Measurements from ENCODE around the gene SERPINA3. TPM values are rescaled to one million over a fixed set of nuclear protein-coding genes. Genes with fewer than 3 reads are reported as not detected.
"Not testable (repeated sequence)": the region's sequence is repeated elsewhere in the genome, so short reads cannot be mapped to it uniquely, and the experiment has no call there.

The SERPINA3 gene
- total RNA-seq, 2 experiments from 2014 or later = not detected

DNA sequence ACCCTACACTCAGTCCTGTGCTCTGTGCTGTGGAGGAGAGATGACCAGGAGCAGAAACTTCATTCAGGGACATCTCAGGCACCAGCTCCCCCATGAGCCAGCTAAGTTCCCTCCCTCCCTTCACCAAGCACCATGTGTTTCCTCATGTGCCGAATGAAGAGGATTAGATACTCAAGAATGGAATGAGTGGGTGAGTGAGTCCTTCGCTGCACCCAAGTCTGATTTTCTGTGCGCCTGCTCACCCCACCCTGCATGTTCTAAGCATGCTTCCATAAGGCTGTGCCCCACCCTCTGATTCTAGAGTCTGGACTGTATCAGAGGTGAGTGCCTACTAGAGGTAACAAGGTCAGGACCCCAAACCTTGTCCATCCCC is 18.8 kb upstream of the SERPINA3 start:
- no peaks in the 10 kb centered on the region for H3K27me3 Mint-ChIP-seq
- no peak overlapping the region for H3K27ac Mint-ChIP-seq
- no peaks in the 10 kb centered on the region for H3K9me3 Mint-ChIP-seq
- H3K4me3 Mint-ChIP-seq = no peak overlapping the region
- DNase-seq (no peak), ATAC-seq (ENCODE audit: low read depth) (no peak)
- no peaks in the 10 kb centered on the region for H3K36me3 Mint-ChIP-seq
- POLR2A ChIA-PET = no interaction called here
- H3K4me1 Mint-ChIP-seq = no peaks in the 10 kb centered on the region

DNA sequence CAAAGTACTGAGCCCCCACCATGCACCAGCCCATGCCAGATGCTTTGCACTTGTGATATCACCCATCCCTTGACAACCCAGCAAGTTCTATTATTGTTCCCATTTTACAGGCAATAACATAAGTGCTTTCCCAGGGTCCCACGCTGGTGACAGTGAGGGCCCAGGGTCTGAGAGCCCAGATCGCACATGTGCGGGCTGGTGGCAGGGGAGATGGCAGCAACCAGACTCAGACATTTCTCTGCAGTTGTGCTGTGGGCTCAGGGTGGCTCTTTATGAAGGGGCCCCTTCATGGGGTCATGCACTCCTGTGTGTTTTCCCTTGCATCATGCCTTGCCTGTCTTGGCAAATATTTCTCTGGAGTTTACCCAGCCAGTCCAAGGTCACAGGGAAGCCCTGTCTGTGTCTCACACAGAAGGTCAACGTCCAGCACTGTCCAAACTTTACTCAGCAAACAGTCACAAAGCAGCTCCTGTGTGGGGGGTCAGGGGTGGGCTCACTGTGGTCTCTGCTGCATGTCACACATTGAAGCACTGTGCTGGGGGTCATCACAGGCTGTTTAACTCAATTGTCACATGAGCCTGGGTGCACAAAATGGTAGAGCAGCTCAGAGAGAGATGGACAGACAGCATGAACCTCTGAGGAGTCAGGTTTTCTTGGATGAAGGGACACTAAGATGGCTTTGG is 18.3 kb upstream of the SERPINA3 start:
- Mint-ChIP-seq H3K9me3 (no peaks in the 10 kb centered on the region), H3K36me3 (no peaks in the 10 kb centered on the region), H3K27me3 (no peaks in the 10 kb centered on the region), H3K4me3 (no peak overlapping the region), H3K4me1 (no peaks in the 10 kb centered on the region), H3K27ac (no peak overlapping the region)
- no peak for ATAC-seq (ENCODE audit: low read depth)
- POLR2A ChIA-PET = no interaction called here
- no peak for DNase-seq

DNA sequence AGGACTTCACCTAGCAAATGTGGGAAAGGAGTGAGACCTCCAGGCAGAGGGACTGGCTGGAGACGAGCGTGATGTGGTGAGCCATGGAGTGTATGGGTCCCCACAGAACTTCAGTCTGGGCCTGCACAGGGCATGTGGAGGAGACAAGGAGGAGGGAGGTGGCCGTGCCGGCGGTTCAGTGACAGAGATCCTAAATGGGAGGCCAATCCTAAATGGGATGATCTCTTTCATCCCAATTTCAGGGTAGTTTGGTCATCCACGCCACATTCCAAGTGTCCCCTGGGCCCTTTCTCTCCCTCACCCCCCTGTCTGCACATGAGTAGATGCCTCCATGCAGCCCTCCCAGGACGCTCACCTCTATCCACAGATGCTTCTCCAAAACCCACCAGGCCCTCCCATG is 17.8 kb upstream of the SERPINA3 start:
- POLR2A ChIA-PET = no interaction called here
- no peak for ATAC-seq (ENCODE audit: low read depth)
- H3K27ac Mint-ChIP-seq = no peak overlapping the region
- no peak overlapping the region for H3K4me3 Mint-ChIP-seq
- no peaks in the 10 kb centered on the region for H3K36me3 Mint-ChIP-seq
- no peak for DNase-seq
- H3K27me3 Mint-ChIP-seq = no peaks in the 10 kb centered on the region
- no peaks in the 10 kb centered on the region for H3K9me3 Mint-ChIP-seq
- H3K4me1 Mint-ChIP-seq = no peaks in the 10 kb centered on the region

DNA sequence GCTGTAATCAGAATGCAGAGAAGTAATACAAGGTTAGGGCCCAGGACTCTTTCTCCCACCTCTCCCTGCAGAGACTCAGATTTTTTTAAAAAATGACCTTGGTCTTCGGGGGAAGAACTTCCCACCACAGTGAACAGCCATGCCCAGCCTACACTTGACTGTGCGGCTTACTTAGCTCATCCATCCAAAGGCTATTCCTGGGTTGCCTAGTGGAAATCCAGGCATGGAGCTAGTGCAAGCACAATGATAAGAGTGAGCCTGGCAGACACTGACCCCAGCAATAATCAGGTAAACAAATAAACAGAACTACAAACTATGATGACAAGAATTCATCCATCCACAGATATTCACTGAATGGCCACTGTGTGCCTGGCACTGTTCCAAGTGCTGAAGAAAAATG is 16.3 kb upstream of the SERPINA3 start:
- Mint-ChIP-seq H3K27me3 (no peaks in the 10 kb centered on the region), H3K36me3 (no peaks in the 10 kb centered on the region), H3K9me3 (no peaks in the 10 kb centered on the region), H3K27ac (no peak overlapping the region), H3K4me3 (no peak overlapping the region), H3K4me1 (no peaks in the 10 kb centered on the region)
- ATAC-seq (ENCODE audit: low read depth) = no peak
- POLR2A ChIA-PET = no interaction called here
- DNase-seq = no peak

DNA sequence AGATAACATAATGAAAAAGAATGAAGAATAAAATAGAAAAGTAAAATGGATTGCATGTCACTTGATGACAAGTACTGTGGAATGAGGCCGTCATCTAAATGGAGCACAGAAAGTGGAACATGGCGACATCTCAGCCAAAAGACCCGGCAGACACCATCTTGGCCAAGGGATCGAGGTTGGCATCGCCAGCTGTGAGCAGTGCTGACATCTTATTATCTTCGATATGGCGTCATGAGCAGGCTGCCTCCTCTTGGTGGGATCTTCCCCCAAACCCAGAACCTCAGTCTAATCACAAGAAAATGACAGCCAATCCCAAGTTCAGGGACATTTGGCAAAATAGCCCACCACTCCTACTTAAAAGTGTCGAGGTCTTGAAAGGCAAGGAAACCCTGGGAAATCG is 15.8 kb upstream of the SERPINA3 start:
- Mint-ChIP-seq H3K4me1 (no peaks in the 10 kb centered on the region), H3K27ac (no peak overlapping the region), H3K4me3 (no peak overlapping the region), H3K9me3 (no peaks in the 10 kb centered on the region), H3K36me3 (no peaks in the 10 kb centered on the region), H3K27me3 (no peaks in the 10 kb centered on the region)
- no peak for DNase-seq
- POLR2A ChIA-PET = no interaction called here
- ATAC-seq (ENCODE audit: low read depth) = no peak

DNA sequence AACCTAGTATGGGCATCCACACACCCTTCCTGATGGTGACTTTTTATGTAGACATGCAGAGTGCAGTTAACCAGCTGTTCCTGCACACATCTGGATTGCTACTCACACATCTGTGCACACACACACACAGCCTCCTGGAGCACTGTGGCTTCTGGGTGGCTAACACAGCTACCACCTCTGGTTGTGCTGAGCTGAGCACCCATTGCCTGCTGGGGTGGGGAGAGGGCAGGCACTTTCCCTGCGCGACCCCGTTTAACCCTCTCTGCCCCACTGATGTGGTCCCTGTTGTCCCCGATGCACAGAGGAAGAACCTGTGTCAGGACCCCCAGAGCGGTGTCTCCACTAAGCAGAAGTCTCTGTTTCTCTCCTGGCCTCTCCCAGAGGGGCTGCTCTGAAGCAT is 14.4 kb upstream of the SERPINA3 start:
- no peaks in the 10 kb centered on the region for H3K4me1 Mint-ChIP-seq
- no peak overlapping the region for H3K4me3 Mint-ChIP-seq
- no peak for DNase-seq

DNA sequence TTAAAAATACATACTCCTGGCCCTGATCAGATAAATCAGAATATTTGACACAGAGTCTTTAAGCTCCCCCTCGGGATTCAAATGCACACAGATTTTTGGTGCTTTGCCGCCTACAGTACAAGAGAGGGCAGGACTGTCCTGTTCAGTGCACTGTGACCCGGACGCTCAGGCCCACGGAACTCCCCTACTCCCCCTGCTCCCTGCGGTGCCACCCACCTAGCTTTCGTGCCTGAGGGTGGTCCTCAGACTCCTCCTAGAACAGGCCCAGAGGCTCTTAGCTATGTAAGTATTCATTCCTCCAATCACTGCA is 13.7 kb upstream of the SERPINA3 start:
- POLR2A ChIA-PET = no interaction called here
- H3K9me3 Mint-ChIP-seq = no peaks in the 10 kb centered on the region
- no peaks in the 10 kb centered on the region for H3K27me3 Mint-ChIP-seq
- no peaks in the 10 kb centered on the region for H3K4me1 Mint-ChIP-seq
- ATAC-seq (ENCODE audit: low read depth) (no peak), DNase-seq (no peak)
- no peak overlapping the region for H3K27ac Mint-ChIP-seq
- H3K4me3 Mint-ChIP-seq = no peak overlapping the region
- H3K36me3 Mint-ChIP-seq = no peaks in the 10 kb centered on the region

More for the DNA sequence above, 14.4 kb upstream of the SERPINA3 start:
- H3K27me3 Mint-ChIP-seq = no peaks in the 10 kb centered on the region
- POLR2A ChIA-PET = no interaction called here
- H3K9me3 Mint-ChIP-seq = no peaks in the 10 kb centered on the region
- H3K27ac Mint-ChIP-seq = no peak overlapping the region
- no peak for ATAC-seq (ENCODE audit: low read depth)
- no peaks in the 10 kb centered on the region for H3K36me3 Mint-ChIP-seq

DNA sequence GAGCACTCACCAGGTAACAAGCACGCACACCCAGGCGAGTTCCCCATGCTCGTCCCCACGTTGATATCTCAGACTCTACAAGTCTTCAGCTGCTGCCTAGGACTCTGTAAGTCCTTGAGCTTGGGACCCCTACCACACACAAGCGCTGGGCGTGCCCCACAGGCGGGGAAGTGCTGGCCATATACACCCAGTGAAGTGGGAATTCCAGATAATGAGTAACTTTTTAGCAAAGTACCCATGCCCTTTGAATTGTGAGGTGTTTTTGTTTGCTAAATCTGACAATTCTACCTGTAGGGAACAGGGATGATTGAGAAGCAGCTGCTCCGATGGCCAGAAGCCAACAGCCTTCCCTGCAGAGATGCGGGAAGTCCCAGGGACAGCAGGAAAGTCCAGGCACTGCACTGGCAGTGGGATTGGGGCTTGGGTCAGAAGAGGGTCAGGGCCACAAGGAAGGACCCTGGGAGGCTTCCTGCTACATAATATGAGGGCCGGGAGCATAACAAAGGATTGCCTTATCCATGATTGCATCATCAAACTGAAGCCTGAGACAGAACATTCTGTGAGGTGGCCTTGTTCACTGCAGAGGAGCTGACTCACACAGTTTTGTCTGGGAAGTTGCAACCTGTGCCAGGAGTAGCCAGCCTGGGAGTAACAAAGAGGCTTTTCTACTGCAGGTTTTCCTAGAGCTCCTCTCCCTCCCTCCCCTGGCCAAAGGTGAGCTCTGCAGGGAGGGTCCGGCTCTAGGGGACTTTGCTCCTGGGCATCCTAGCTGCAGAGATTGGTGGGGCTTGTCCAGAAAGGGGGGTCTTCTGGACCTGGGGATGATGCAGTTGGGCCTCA is 13.2 kb upstream of the SERPINA3 start:
- no peak for ATAC-seq (ENCODE audit: low read depth)
- Mint-ChIP-seq H3K36me3 (no peaks in the 10 kb centered on the region), H3K4me1 (no peaks in the 10 kb centered on the region), H3K27me3 (no peaks in the 10 kb centered on the region), H3K9me3 (no peaks in the 10 kb centered on the region), H3K27ac (no peak overlapping the region), H3K4me3 (no peak overlapping the region)
- POLR2A ChIA-PET = no interaction called here
- DNase-seq = no peak

DNA sequence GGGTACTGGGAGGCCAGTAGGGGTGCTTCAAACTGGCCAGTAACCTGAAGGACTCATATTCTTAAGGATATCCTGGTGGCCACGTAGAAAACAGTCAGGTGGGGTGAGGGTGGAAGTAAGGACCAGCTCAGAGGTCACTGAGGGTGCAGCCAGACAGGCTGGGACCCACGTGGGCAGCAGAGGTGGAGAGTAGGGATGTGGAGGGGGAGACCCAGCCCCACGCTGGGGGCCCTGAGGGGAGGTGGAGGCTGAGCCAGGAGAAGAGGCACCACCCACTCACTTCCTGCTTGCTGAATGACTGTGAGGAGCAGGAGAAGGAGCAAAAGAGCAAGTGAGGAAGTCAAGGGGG is 12.6 kb upstream of the SERPINA3 start:
- no peaks in the 10 kb centered on the region for H3K36me3 Mint-ChIP-seq
- POLR2A ChIA-PET = no interaction called here
- H3K4me3 Mint-ChIP-seq = no peak overlapping the region
- DNase-seq (no peak), ATAC-seq (ENCODE audit: low read depth) (no peak)
- no peaks in the 10 kb centered on the region for H3K9me3 Mint-ChIP-seq
- no peaks in the 10 kb centered on the region for H3K4me1 Mint-ChIP-seq
- no peak overlapping the region for H3K27ac Mint-ChIP-seq
- H3K27me3 Mint-ChIP-seq = no peaks in the 10 kb centered on the region

DNA sequence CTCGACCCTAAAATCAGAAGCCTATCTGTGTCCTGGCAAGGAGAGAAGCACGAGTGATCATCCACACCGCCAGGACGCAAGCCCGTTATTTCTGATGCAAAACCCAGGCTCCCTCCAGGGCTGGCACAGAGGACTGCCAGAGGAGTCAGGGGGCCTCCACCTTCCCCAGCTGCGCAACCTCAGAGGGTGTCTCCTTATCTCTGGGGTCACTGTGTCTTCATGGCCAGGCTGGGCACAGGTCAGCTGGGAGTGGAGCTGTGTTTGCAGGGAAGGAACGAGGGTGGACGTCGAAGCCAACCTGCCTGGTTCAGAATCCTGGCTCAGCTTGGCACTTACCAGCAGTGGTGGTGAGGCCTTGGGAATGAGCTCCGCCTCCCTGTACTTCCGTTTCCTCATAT is 12.0 kb upstream of the SERPINA3 start:
- Mint-ChIP-seq H3K36me3 (no peaks in the 10 kb centered on the region), H3K4me1 (no peaks in the 10 kb centered on the region), H3K4me3 (no peak overlapping the region), H3K9me3 (no peaks in the 10 kb centered on the region), H3K27me3 (no peaks in the 10 kb centered on the region), H3K27ac (no peak overlapping the region)
- ATAC-seq (ENCODE audit: low read depth) = no peak
- POLR2A ChIA-PET = no interaction called here
- DNase-seq = no peak

DNA sequence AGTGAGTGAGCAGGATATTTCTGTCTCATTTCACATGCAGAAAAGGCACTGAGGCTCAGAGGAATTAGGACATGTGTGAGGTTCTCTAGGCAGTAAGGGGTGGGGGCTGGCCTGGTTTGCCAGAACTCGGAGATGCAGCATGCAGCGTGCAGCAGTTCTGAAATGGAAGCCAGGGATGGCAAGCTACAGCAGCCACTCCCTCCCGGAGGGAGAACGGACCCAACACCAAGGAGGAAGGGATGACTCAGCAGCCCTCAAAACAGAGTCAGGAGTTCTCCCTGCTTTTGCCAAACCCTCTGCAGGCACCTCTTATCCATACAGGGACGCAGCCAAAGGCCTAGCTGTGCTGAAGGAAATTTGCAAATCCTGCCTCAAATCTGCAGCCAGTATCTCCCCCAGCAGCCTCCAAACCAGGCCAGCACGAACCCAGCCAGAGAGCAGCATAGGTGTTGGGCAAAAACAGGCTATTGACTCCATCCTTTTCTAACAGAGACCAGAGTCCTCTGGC is 10.3 kb upstream of the SERPINA3 start:
- H3K27me3 Mint-ChIP-seq = peaks cover 2% of the 10 kb centered on the region
- H3K36me3 Mint-ChIP-seq = no peaks in the 10 kb centered on the region
- no peaks in the 10 kb centered on the region for H3K4me1 Mint-ChIP-seq
- POLR2A ChIA-PET = no interaction called here
- ATAC-seq (ENCODE audit: low read depth) (no peak), DNase-seq (no peak)
- H3K4me3 Mint-ChIP-seq = no peak overlapping the region
- H3K27ac Mint-ChIP-seq = no peak overlapping the region
- no peaks in the 10 kb centered on the region for H3K9me3 Mint-ChIP-seq

DNA sequence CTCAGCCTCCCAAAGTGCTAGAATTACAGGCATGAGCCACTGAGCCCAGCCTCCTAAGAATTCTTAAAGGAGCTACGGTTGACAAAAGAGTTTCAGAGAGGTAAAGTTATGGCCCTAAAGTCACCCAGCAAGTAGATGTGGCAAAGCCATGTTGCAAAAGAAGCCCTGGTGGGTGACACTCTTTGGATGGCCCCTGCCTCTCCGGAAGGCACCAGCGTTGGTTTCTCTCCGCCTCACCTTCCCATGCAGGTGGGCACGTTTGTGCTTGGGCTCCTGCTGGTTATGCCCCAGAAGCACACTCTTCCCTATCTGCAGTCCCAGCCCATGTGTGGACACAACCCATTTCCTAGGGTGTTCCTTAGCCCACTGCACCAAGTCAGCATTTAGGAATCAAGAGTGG is 9.5 kb upstream of the SERPINA3 start:
- ATAC-seq (ENCODE audit: low read depth) = no peak
- POLR2A ChIA-PET = no interaction called here
- Mint-ChIP-seq H3K4me3 (no peak overlapping the region), H3K36me3 (no peaks in the 10 kb centered on the region), H3K4me1 (no peaks in the 10 kb centered on the region), H3K9me3 (no peaks in the 10 kb centered on the region), H3K27me3 (peaks cover 2% of the 10 kb centered on the region), H3K27ac (no peak overlapping the region)
- DNase-seq = no peak

DNA sequence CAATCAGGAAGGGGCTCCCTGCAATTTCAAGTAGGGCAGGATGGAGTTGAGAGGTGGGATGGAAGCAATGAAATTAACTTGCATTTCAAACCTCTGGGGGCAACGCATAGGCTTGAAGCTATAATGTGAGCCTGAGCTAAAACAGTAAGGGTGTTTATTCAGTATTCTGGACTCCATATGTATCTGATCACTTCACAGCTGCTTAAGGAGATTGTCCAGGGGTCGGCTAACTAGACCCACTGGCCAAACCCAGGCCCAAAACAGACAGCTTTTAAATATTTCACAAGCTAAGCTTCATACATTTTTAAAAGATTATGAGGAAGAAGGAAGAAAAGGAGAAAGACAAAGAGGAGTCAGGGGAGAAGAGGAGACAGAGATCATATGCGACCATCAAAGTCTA is 6.8 kb upstream of the SERPINA3 start:
- Mint-ChIP-seq H3K27ac (no peak overlapping the region), H3K9me3 (peaks cover 5% of the 10 kb centered on the region), H3K27me3 (peaks cover 2% of the 10 kb centered on the region), H3K4me3 (no peak overlapping the region), H3K36me3 (no peaks in the 10 kb centered on the region), H3K4me1 (no peaks in the 10 kb centered on the region)
- POLR2A ChIA-PET = no interaction called here
- ATAC-seq (ENCODE audit: low read depth) = no peak
- DNase-seq = no peak

DNA sequence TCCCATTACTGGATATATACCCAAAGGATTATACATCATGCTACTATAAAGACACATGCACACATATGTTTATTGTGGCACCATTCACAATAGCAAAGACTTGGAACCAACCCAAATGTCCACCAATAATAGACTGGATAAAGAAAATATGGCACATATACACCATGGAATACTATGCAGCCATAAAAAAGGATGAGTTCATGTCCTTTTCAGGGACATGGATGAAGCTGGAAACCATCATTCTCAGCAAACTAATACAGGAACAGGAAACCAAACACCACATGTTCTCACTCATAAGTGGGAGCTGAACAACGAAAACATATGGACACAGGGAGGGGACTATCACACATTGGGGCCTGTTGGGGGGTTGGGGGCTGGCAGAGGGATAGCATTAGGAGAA is 3.2 kb upstream of the SERPINA3 start:
- H3K4me3 Mint-ChIP-seq; H3K27ac Mint-ChIP-seq; H3K36me3 Mint-ChIP-seq; H3K4me1 Mint-ChIP-seq; H3K9me3 Mint-ChIP-seq; POLR2A ChIA-PET; H3K27me3 Mint-ChIP-seq; DNase-seq; ATAC-seq (ENCODE audit: low read depth): not testable (repeated sequence)
